Activated effector memory CD4-positive, alpha-beta T cell treated with Interleukin-2 at 50 U/mL for 16 hours (primary cell): ENCODE results near the gene IGSF8.
"Not testable (repeated sequence)": the region's sequence is repeated elsewhere in the genome, so short reads cannot be mapped to it uniquely, and the experiment has no call there.

Source experiments
- DNase-seq: peaks from one replicate; pipeline ENCODE4 v3.0.0-alpha.2; 2020

The IGSF8 gene

GRCh38 chr1:160125746-160126145 lies 27.3 kb upstream of the IGSF8 start:
- DNase-seq: no peak

DNA sequence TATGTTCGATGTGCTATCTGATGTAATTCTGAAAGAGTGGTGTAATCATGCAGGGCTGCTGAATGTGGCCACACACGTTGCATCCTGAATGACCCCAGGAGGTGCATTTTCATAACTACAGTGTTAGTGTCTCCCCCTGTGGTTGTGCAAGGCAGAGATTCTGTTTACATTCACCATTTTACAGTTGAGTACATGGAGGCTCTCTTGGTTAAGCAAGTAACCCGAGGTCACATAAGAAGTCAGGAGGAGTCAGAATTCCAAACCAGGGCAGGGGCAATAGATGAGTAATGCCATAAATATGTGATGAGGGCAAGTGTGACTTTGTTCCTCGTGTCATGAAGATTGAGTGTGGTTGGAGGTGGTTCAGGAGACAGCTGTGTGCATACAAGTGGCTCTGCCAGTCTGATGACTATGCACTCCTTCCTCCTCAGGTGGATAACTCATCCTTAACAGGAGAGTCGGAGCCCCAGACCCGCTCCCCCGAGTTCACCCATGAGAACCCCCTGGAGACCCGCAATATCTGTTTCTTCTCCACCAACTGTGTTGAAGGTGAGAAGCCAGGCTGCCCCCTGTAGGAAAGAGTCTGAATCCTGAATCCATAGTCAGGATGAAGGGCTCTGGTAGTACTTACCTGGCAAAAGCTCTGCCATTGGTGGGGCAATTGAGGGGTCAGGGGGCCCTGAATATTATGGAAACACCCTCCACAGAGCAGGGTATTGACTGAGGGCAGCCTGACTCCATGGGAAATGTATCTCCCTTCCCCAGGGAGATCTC lies 26.5 kb upstream of the IGSF8 start:
- DNase-seq: no peak

DNA sequence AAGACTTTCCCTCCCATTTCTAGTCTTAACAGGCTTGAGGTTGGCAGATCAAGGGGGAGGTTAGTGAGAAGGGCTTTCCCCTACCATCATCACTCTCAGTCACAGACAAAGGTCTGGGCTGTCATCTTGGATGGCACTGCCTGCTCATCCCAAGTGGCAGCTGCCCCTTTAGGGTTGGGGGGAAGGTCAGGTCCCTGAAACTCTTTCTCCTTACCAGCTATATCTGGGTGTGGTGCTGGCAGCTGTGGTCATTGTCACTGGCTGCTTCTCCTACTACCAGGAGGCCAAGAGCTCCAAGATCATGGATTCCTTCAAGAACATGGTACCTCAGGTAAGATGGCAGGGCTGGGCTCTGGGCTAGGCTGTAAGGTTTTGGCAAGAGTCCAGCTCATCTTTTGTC lies 25.3 kb upstream of the IGSF8 start:
- DNase-seq: no peak

DNA sequence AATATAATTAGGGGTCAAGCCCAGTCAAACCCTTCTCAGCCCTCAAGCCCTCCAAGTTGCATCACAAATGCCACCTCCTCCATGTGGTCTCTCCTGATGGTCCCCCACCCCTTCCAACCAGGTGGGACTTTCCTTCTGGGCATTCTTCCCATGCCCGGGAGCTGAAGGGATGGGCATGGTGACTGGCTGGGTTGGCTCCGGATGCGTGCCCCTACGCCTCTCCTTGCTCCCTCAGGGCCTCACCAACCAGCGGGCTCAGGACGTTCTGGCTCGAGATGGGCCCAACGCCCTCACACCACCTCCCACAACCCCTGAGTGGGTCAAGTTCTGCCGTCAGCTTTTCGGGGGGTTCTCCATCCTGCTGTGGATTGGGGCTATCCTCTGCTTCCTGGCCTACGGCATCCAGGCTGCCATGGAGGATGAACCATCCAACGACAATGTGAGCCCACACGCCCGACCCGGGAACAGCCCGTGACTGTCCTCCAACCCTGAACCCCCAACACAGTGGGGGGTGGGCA lies 24.6 kb upstream of the IGSF8 start:
- no peak for DNase-seq

DNA sequence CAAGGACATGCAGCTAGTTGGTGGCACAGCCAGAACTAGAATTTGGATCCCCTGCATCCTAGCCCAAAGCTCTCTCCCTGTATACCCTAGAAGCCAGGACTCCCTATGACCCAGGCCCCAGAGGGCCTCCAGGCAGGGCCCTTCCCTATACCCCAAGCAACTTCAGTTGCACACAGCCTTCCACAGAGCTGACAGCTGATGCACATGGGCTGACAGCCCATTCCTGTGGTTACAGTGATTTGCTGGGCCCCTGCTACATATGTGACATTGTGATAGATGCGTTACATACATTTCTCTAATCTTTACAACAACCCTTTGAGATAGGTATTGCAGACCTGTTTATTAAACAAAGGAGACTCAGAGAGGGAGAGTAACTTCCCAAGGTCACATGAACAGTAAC lies 23.0 kb upstream of the IGSF8 start:
- no peak for DNase-seq

DNA sequence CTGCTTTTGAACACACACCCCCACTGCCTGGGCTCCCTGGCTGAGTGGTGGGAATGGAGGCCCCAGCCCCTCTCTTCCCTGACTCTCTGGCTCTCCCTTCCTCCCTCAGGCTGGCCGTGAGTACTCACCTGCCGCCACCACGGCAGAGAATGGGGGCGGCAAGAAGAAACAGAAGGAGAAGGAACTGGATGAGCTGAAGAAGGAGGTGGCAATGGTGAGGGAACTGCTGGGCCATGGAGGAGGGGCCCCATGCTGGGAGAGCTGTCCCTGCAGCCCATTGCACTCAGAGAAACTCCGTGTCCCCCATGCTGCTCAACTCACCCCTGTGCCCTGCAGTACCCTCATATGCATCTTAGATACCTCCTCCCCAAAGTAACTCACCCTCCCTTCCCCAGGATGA lies 22.4 kb upstream of the IGSF8 start:
- no peak for DNase-seq

- DNase-seq: no peak
Measured at GRCh38 chr1:160118928-160119327, 20.5 kb upstream of the IGSF8 start.

GRCh38 chr1:160117709-160118183 lies 19.3 kb upstream of the IGSF8 start:
- no peak for DNase-seq

DNA sequence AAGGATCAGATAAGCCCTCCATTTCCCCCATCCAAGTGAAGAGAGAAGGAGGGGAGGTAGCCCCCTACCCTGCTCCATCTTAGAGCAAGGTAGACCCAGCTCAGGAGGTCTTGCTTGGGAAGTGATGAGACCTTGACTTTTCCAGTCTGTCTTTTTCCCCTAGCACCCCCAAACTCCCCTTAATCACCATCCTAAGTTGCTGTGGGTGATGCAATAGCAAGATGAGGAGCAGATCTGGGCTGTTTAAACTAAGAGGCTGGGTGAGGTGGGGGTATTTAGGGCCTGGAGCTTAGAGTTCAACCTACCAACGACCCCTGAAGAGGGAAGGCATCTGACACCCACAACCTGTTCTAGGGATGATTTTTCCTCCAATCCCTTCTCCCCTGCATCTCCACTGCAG lies 18.9 kb upstream of the IGSF8 start:
- DNase-seq: no peak

- no peak for DNase-seq
Measured at GRCh38 chr1:160116283-160117147, 18.1 kb upstream of the IGSF8 start.

GRCh38 chr1:160115545-160116282 lies 17.3 kb upstream of the IGSF8 start, which contains the start of gene ATP1A2:
TSS of gene ATP1A2 (plus strand) at chr1:160115759. CDS start at chr1:160115862, 103 bp downstream.
- no peak for DNase-seq

GRCh38 chr1:160114085-160114484 lies 15.7 kb upstream of the IGSF8 start:
- no peak for DNase-seq

DNA sequence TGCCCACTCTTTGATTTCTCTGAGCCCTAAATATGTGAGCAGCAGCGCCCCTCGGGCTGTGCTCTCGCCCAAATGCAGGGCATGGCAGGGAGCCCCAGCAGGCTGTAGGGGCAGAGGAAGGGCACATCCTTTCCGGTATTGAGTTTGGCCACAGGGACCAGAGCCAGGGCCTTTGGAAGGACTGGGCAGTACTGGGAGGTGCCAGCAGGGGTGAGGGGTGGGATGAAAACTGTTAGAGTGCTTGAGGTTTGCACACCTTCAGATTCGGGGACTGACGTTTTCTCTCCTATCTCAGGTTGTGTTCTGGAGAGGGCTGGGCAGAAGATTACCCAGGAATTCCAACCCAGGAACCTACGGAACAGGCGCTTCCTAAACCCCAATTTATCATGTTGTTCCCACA lies 15.0 kb upstream of the IGSF8 start:
- DNase-seq: no peak

DNA sequence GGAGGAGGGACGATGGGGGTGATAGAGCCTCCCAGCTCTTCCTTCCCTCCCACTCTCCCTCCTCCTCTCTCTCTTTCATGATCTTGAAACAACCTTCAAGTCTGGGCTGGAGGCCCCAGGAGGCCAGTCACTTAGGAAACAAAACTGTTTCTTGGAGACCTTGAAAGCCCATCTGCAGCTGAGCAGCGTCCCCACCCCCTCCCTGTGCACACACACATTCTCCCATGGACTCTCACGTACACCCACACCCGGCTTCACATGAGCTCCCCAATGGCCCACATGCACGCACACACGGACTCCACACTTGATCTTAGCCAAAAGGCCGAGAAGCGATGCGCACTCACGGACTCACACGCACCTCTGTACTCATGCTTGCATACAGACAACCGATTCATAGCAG lies 13.9 kb upstream of the IGSF8 start:
- DNase-seq: no peak

DNA sequence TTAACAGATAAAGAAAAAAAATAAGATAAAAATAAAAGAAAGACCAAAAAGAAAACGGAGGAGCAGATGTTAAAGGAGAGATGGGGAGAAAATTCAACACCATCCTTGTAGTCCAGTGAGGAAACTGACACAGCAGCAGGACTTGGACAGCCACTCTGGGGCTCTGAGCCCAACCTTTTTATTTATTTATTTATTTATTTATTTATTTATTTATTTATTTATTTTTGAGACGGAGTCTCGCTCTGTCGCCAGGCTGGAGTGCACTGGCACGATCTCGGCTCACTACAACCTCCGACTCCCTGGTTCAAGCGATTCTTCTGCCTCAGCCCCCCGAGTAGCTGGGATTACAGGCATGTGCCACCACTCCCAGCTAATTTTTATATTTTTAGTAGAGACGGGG lies 13.0 kb upstream of the IGSF8 start:
- not testable (repeated sequence) for DNase-seq

GRCh38 chr1:160109686-160110085 lies 11.3 kb upstream of the IGSF8 start:
- no peak for DNase-seq

DNA sequence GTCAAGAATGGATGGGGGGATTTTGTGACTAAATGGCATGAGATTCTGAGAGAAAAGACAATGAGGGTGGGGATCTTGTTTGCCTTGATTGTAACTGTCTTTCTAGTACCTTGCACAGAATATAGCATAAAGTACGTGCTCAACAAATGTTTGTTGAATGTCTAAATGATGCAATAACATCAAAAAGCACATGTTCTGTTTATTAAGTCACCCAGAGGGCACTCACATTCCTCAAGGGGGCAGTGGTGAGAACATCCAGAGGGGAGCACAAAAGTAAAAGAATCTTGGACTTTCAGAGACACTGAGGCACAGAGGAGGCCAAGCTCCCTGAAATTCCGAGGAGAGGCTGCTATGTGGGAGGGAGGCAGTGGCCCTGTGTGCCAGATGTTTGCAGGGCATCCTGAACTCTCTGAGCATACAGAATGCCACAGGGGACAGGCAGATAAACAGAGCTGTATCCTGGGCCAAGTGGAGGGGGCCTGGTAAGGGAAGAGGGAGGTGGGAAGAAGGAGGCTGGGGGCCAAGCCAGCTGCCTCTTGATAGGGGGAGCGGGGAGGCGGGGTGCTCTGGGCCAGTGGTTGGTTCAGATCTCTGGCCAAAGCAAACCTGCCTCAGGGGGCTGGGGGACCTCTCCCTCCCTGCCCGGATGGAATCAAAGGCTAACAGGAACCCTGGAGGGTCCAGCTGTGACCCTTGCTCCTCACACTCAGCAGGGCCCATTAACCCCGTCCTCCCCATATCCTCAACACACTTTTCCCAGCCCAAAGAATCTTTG lies 10.7 kb upstream of the IGSF8 start:
- no peak for DNase-seq

DNA sequence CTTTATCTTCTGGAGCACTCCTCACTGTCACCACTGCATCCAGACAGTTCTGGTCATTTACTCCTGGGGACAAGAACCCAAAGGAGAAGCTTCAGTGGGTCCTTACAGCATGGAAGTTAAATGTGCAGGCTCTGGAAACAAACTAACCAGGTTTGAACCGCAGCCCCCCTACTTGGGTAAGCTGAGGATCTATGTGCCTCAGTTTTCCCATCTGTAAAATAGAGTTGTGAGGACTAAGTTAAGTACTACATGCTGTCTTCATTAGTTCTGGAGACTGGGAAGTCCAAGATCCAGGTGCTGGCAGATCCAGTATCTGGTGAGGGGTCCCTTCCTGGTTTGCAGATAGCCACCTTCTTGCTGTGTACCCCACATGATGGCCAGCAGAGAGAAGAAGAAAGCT lies 9.1 kb upstream of the IGSF8 start:
- DNase-seq: no peak

DNA sequence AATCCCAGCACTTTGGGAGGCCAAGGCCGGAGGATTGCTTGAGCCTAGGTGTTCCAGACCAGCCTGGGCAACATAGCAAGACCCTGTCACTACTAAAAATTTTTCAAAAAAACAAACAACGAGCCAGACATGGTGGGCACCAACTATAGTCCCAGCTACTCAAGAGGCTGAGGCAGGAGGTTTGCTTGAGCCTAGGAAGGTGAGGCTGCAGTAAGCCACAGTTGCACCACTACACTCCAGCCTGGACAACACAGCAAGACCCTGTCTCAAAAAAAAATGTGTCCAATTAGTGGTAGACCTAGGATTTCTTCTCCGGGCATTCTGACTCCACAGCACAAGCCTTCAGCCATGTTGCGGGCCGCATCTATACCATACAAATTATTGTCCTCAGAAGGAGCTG lies 6.7 kb upstream of the IGSF8 start:
- no peak for DNase-seq

DNA sequence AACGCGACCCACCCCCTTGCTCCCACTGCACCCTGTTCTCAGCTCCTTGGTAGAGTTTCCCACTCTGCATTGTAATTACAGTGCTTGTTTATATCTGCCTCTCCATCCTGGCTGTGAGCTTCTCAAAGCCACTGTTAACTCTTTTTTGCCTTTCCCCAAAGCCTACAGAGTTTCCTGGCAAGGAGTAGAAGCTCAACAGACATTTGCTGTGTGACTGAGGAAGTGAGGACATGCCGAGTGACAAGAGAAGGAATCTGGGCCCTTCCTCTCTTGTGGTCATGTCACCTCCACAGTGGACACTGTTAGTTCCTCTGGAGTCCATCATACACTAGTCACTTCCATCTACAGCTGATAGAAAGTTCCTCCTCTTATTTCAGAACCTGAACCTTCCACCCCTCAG lies 6.1 kb upstream of the IGSF8 start:
- DNase-seq: no peak

- DNase-seq: no peak
Measured at GRCh38 chr1:160103658-160104408, 5.4 kb upstream of the IGSF8 start.
